LNCAP (cell line): ENCODE data around the gene SEMA6A.

Experiments used
- CTCF ChIP-seq: fragments of 450-650 bp; IDR thresholded peaks from 2 replicates; pipeline ENCODE4 v1.5.1; 2017; ENCODE audit warnings: mild to moderate bottlenecking

Gene SEMA6A

GRCh38 chr5:116469631-116470030 is 105.0 kb downstream of the SEMA6A start:
- no peak for TF ChIP-seq CTCF

- no peak for TF ChIP-seq CTCF
These were observed 106.0 kb downstream of the SEMA6A start for GRCh38 chr5:116468583-116468982.

DNA sequence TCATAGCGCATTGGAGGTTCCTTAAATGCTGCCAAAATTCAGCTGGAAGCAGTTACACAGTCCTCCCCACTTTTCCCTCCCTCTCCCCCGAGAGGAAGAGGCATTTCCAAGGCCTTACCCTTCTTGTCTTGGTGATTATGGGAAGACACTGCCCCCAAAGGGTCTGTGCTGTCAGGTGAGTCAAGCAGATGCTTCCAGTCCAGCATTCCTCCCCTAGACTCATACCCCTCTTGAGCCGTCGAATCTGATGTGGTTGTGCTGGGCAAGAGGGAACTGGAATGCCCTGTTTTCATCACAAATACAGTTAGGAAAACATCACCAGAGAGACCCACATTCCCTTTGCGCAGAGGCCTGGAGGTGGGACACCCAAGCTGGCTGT is 107.2 kb downstream of the SEMA6A start:
- TF ChIP-seq CTCF: no peak

- no peak for TF ChIP-seq CTCF
These were observed 107.7 kb downstream of the SEMA6A start for GRCh38 chr5:116466727-116467464.

DNA sequence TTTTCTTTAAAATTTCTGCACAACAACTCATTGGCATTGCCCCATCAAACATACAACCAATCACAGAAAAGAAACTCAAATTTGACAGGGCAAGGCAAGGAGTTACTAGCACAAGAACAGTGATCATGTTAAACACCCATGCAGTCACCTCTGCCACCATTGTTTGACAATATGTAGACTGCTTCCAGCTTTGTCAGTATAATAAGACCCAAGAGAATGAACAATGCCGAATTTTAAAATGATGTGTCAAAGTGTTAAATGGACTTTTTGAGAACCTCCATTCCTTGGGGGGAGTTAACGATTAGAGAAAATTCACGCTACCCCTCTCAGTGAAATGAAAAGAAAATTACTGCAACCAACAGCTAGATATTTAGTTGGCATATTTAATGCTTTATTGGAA is 109.2 kb downstream of the SEMA6A start:
- TF ChIP-seq CTCF: no peak

DNA sequence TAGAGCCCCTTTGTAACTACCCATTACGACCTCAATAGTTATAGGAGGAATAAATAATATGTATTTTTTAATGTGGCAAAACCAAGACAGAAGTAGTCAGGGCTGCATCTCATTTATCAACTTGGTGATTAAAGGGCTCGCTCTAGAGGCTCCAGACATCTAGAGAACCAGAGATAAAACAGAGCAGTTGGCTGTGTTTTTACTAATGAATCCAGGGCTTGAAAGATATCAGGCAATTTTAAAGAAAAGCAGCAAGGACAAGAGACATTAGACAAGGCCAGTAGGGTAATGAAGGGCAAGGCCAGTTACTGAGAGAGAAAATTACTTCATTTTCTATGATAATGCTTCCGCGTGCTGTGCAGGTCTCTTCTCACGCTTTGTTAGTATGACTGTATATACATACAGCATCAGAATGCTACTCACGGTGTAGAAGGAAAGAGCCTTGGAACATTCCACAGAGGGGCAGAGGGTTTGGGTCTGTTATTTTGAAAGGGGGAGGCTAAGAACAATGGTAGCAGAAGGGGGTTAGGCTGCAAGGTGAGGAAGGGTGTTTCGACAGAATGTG is 110.4 kb downstream of the SEMA6A start:
- no peak for TF ChIP-seq CTCF

DNA sequence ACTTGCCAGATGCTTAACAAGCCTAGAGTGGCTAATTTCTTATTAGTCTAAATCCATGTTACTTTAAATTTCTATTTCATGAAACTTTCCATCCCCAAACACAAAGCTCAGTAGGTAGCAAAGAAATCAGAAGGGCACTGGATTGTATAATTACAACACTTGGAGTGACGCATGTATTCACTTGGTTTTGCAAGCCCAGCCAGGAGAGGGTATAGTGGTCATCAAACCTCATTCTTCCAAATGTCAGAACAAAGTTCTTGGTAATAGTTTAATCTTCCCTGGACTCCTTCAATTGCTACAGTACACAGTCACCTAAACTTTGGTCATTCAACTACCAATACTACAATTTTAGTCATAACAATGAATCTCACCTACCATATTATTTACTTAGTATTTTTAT is 112.1 kb downstream of the SEMA6A start:
- no peak for TF ChIP-seq CTCF

GRCh38 chr5:116459301-116459700 is 115.3 kb downstream of the SEMA6A start:
- no peak for TF ChIP-seq CTCF
